Measurements from ENCODE around the gene EIF1B. TPM values are rescaled to one million over a fixed set of nuclear protein-coding genes. Genes with fewer than 3 reads are reported as not detected.

EIF1B gene
- total and polyA plus RNA-seq, 2 of the 13 experiments (the other 11 are each of a cell fraction or from before 2014, with no cell fraction given) = 12.7 to 29.1 TPM

- TF ChIP-seq MED8 (CRISPR knock-in tag; IDR thresholded peaks at IDR 0.05; ENCODE audit: insufficient replicate concordance) (no peak), ZNF232 (CRISPR knock-in tag; IDR thresholded peaks at IDR 0.05; ENCODE audit: borderline replicate concordance) (no peak), NFATC3 (CRISPR knock-in tag; IDR thresholded peaks at IDR 0.05) (no peak), SNAPC4 (CRISPR knock-in tag; IDR thresholded peaks at IDR 0.05) (no peak), MXI1 (IDR thresholded peaks at IDR 0.05; ENCODE audit: borderline replicate concordance, low read depth, low read length) (no peak), HNF4G (IDR thresholded peaks at IDR 0.05; ENCODE audit: borderline replicate concordance, low read depth, low read length) (no peak), HNF4G (CRISPR knock-in tag; IDR thresholded peaks at IDR 0.05; ENCODE audit: borderline replicate concordance, low read depth) (no peak), RFXANK (CRISPR knock-in tag; IDR thresholded peaks at IDR 0.05) (no peak), ZNF263 (CRISPR knock-in tag; IDR thresholded peaks at IDR 0.05) (no peak), HNRNPUL1 (IDR thresholded peaks at IDR 0.05; ENCODE audit: low read depth, low read length) (no peak), AGO1 (IDR thresholded peaks at IDR 0.05; ENCODE audit: low read depth, low read length, poor library complexity, severe bottlenecking) (no peak), PHF21A (CRISPR knock-in tag; IDR thresholded peaks at IDR 0.05) (no peak; the same call in 1 of the 2 replicates), THAP11 (CRISPR knock-in tag; IDR thresholded peaks at IDR 0.05) (no peak), ZNF451 (CRISPR knock-in tag; IDR thresholded peaks at IDR 0.05) (no peak), KLF6 (CRISPR knock-in tag; IDR thresholded peaks at IDR 0.05) (no peak), ELF1 (CRISPR knock-in tag; IDR thresholded peaks at IDR 0.05) (no peak), ZNF775 (CRISPR knock-in tag; IDR thresholded peaks at IDR 0.05; ENCODE audit: borderline replicate concordance) (no peak), ZNF577 (CRISPR knock-in tag; IDR thresholded peaks at IDR 0.05; ENCODE audit: borderline replicate concordance, low read depth) (no peak), ZNF296 (CRISPR knock-in tag; conservative IDR thresholded peaks at IDR 0.05) (no peak)
- TF ChIP-seq, protein P1, sequence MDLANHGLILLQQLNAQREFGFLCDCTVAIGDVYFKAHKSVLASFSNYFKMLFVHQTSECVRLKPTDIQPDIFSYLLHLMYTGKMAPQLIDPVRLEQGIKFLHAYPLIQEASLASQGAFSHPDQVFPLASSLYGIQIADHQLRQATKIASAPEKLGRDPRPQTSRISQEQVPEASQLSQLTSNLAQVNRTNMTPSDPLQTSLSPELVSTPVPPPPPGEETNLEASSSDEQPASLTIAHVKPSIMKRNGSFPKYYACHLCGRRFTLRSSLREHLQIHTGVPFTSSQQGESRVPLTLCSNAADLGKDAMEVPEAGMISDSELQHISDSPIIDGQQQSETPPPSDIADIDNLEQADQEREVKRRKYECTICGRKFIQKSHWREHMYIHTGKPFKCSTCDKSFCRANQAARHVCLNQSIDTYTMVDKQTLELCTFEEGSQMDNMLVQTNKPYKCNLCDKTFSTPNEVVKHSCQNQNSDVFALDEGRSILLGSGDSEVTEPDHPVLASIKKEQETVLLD (CRISPR knock-in tag; IDR thresholded peaks at IDR 0.05; ENCODE audit: low read depth) = no peak
- TF ChIP-seq, protein P2, sequence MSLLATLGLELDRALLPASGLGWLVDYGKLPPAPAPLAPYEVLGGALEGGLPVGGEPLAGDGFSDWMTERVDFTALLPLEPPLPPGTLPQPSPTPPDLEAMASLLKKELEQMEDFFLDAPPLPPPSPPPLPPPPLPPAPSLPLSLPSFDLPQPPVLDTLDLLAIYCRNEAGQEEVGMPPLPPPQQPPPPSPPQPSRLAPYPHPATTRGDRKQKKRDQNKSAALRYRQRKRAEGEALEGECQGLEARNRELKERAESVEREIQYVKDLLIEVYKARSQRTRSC (CRISPR knock-in tag; IDR thresholded peaks at IDR 0.05; ENCODE audit: low read depth) = no peak
- TF ChIP-seq, protein P3, sequence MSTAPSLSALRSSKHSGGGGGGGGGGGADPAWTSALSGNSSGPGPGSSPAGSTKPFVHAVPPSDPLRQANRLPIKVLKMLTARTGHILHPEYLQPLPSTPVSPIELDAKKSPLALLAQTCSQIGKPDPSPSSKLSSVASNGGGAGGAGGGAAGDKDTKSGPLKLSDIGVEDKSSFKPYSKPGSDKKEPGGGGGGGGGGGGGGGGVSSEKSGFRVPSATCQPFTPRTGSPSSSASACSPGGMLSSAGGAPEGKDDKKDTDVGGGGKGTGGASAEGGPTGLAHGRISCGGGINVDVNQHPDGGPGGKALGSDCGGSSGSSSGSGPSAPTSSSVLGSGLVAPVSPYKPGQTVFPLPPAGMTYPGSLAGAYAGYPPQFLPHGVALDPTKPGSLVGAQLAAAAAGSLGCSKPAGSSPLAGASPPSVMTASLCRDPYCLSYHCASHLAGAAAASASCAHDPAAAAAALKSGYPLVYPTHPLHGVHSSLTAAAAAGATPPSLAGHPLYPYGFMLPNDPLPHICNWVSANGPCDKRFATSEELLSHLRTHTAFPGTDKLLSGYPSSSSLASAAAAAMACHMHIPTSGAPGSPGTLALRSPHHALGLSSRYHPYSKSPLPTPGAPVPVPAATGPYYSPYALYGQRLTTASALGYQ (CRISPR knock-in tag; IDR thresholded peaks at IDR 0.05) = no peak
Observed at GRCh38 chr3:40309925-40310695, 603 bp downstream of the EIF1B start (continued).

Data from HepG2 (cell line).